Ammon's horn (tissue), 1 donor: Measurements from ENCODE around the gene ZNF557.

Experiments
- DNase-seq: peaks from one replicate; pipeline ENCODE4 v3.0.0-alpha.2; 2016; ENCODE audit warnings: low spot score

ZNF557 gene

GRCh38 chr19:7125221-7125620 lies 55.7 kb downstream of the ZNF557 start:
- DNase-seq = no peak

- DNase-seq = no peak
These were observed 56.6 kb downstream of the ZNF557 start for GRCh38 chr19:7126132-7126531.

DNA sequence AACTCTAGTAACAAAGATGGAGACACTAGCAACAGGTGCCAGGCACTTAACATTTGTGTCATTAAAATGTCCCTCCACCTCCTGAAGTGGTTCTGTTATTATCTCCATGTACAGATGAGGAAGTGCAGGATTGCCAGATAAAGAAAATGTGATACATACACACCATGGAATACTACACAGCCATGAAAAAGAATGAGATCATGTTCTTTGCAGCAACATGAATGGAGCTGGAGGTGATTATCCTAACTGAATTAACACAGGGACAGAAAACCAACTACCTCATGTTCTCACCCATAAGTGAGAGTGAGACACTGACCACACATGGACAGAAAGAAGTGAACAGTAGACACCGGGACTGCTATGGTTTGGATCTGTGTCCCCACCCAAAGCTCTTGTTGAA lies 60.5 kb downstream of the ZNF557 start:
- DNase-seq = no peak

DNA sequence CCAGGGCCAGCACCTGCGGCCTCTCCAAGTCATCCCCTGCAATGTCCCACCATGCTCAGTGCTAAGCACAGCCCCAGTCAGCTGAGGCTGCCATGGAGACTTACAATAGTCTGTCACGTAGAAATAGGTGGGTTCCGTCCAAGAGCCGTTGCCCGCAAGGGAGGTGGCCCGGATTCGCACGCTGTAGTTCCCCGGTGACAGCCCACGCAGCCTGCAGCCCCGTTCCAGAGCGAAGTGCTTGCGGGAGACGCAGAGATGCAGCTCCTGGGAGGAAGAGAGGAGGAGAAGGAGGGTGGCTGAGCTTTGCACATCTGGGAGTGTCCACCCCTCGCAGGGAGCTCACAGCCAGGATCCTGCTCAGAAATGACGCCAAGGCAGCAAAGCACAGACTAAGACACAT lies 62.6 kb downstream of the ZNF557 start:
- no peak for DNase-seq

DNA sequence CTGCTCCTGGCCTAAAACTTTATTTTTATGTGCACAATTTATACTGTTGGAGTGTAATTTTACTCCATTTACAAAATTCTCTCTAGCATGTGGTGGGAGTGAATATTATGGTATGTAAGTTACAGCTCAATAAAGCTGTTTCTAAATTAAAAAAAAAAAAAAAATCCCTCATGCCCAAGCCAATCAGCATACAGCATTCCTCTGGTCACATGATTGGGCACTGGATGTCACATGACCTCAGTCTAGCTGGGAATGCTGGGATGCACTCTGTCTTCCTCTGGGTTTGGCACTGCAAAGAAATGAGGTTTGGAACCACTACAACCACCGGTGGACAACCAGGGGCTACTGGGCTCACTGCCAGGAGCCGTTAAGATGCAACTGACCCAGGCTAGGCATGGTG lies 67.6 kb downstream of the ZNF557 start:
- no peak for DNase-seq
